Kidney (tissue), 14 donors: ENCODE data around the gene CEP68. TPM values are rescaled to one million over a fixed set of nuclear protein-coding genes. Genes with fewer than 3 reads are reported as not detected.

Experiments
- DNase-seq, 5 donors: peaks; one replicate each; pipeline ENCODE4 v3.0.0-alpha.2; 2013 to 2020
- FAIRE-seq: peaks from 2 replicates; lab custom pipeline; 2012; peaks lifted over from hg19 to GRCh38; lab: Jason Lieb, UNC
- H3K27ac ChIP-seq, 2 donors: one replicate each; pipeline ENCODE4 v1.7.0; 2013; ENCODE audit warnings: low read depth in 2 of 2, low read length in 2 of 2, inconsistent platforms in 1 of 2
- H3K27me3 ChIP-seq: one replicate; pipeline ENCODE4 v1.7.1; 2013; ENCODE audit warnings: low read length, inconsistent platforms; ENCODE audit not compliant: control insufficient read depth, insufficient read depth
- H3K36me3 ChIP-seq, 3 donors: one replicate each; pipeline versions ENCODE4 v1.7.0 to v1.7.1; 2013; ENCODE audit warnings: low read length in 3 of 3, control low read depth in 1 of 3, inconsistent platforms in 1 of 3; ENCODE audit not compliant: insufficient read depth in 3 of 3, control insufficient read depth in 2 of 3
- H3K4me1 ChIP-seq, 3 donors: one replicate each; pipeline versions ENCODE4 v1.7.0 to v1.7.1; 2013; ENCODE audit warnings: low read length in 3 of 3, inconsistent platforms in 1 of 3, low read depth in 1 of 3; ENCODE audit not compliant: control insufficient read depth in 2 of 3, insufficient read depth in 2 of 3
- H3K4me3 ChIP-seq, 3 donors: one replicate each; pipeline versions ENCODE4 v1.7.0 to v1.8.1; 2013; ENCODE audit warnings: low read length in 3 of 3, control low read depth in 1 of 3, inconsistent platforms in 1 of 3
- H3K9ac ChIP-seq, 3 donors: one replicate each; pipeline versions ENCODE4 v1.7.0 to v1.7.1; 2013; ENCODE audit warnings: low read length in 3 of 3, control low read depth in 1 of 3, inconsistent platforms in 1 of 3
- H3K9me3 ChIP-seq, 3 donors: one replicate each; pipeline versions ENCODE4 v1.7.0 to v1.7.1; 2013; ENCODE audit warnings: low read length in 3 of 3, control low read depth in 1 of 3, inconsistent platforms in 1 of 3; ENCODE audit not compliant: control insufficient read depth in 2 of 3, insufficient read depth in 1 of 3
- intact Hi-C: fragments of 100-400 bp; cut with DNase I; formaldehyde crosslinking; loops from one replicate; pipeline ENCODE4 v1.11.1; 2022
- polyA plus RNA-seq: library from polyadenylated mRNA; stranded (reverse); fragments of 350-450 nt; fragmentation: Illumina TruSeq; extraction: RNeasy Lipid Tissue Mini Kit (QIAGEN cat#74804); gene quantifications from one replicate; pipeline ENCODE4 v1.2.3, GENCODE V29; 2014; ENCODE audit warnings: low read depth, low replicate concordance; ENCODE audit not compliant: insufficient read depth
- total RNA-seq: library from RNA; stranded (reverse); fragmentation: NEBNext Ultra II Directional; extraction: Animal tissue kit (Norgen Biotek cat#: 25700); gene quantifications from one replicate; pipeline ENCODE4 v1.2.1, GENCODE V29; 2021
- TF ChIP-seq, protein P1 (sequence below): IDR thresholded peaks from 3 replicates; pipeline ENCODE4 v1.5.1; 2012; ENCODE audit warnings: mild to moderate bottlenecking, moderate library complexity, borderline replicate concordance; ENCODE audit not compliant: insufficient read depth; ENCODE audit errors: extremely low read depth
- donor health status: control.
- donor health status: control.
- donor health status: control.
- donor health status: control.
- donor health status: control.
- donor health status: DM: yes; HTN: yes; CAD: no.
- donor health status: Normal renal cell carcinoma (clear cell type).

CEP68 gene
- total and polyA plus RNA-seq, 2 donors from 2014 or later, result 5.6 to 20.3 TPM

- FAIRE-seq, result no peak
- Histone ChIP-seq H3K4me1 (peaks cover 5 to 14% (median 13%) of the 10 kb centered on the region in 3 donors), H3K27ac (no peak overlapping the region)
Measured at GRCh38 chr2:65061146-65061909, 5.1 kb downstream of the CEP68 start.

GRCh38 chr2:65061910-65062339, 5.7 kb downstream of the CEP68 start:
- H3K4me1 ChIP-seq, result peaks cover 5 to 14% (median 13%) of the 10 kb centered on the region in 3 donors
- H3K9me3 ChIP-seq, result no peaks in the 10 kb centered on the region
- DNase-seq (no peak), FAIRE-seq (no peak)
- TF ChIP-seq, protein P1, sequence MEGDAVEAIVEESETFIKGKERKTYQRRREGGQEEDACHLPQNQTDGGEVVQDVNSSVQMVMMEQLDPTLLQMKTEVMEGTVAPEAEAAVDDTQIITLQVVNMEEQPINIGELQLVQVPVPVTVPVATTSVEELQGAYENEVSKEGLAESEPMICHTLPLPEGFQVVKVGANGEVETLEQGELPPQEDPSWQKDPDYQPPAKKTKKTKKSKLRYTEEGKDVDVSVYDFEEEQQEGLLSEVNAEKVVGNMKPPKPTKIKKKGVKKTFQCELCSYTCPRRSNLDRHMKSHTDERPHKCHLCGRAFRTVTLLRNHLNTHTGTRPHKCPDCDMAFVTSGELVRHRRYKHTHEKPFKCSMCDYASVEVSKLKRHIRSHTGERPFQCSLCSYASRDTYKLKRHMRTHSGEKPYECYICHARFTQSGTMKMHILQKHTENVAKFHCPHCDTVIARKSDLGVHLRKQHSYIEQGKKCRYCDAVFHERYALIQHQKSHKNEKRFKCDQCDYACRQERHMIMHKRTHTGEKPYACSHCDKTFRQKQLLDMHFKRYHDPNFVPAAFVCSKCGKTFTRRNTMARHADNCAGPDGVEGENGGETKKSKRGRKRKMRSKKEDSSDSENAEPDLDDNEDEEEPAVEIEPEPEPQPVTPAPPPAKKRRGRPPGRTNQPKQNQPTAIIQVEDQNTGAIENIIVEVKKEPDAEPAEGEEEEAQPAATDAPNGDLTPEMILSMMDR, result no peak
- H3K36me3 ChIP-seq, result no peaks in the 10 kb centered on the region
- intact Hi-C loops, result no loop called here
- H3K9ac ChIP-seq, result peak overlapping the region in 1 of 3 donors; percentile 20
- no peak overlapping the region for H3K4me3 ChIP-seq
- H3K27me3 ChIP-seq, result no peaks in the 10 kb centered on the region
- no peak overlapping the region for H3K27ac ChIP-seq

More at GRCh38 chr2:65061146-65061909, 5.1 kb downstream of the CEP68 start:
- no peaks in the 10 kb centered on the region for H3K36me3 ChIP-seq
- H3K9me3 ChIP-seq, result no peaks in the 10 kb centered on the region
- TF ChIP-seq, protein P1, result no peak
- intact Hi-C loops, result no loop called here
- no peaks in the 10 kb centered on the region for H3K27me3 ChIP-seq
- peak overlapping the region in 1 of 3 donors; percentile 20 for H3K9ac ChIP-seq
- H3K4me3 ChIP-seq, result no peak overlapping the region
- DNase-seq, result no peak

DNA sequence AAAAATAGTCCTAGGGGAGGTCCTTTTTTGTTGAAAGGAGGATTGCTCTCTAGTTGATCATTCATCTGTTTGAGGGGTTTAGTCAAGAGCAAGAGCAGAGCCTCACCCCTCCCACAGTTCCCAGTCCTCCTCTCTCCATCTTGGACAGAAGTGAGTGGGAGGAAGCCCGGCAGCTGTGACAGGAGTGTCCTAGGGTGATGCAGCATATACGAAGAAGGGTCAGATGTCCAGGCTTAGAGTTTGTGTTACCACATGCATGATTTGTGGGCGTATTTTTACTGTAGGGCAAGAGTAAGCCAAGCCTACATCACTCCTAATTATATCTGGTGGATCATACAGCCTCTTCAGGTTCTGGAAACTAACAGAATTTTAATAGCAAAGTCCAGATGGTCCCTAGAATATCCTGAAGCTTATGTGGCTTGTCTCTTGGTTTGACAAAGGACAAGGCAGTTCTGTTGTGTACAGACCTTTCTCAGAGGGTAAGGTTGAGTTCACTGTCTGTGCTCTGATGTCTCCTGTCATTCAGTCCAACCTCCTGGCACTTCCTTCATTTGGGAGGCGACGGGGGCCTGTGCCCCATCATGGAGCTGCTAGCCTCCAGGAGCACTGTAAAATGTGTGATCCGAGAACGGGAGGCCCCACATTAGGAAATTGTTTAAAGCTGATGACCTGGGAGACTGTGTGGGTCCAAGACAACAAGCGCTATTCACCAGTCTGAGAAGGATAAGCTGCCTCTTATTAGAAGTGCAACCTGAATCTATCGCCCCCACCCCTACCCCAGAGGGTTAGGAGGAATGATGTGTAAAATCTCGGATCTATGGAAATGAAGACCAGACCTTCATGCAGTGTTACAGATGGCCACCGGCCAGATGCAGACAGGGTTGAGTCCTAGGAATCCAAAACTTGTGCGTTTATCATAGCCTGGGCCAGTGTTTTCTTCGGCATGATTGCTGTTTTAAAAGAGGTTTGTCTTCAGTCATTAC, 6.9 kb downstream of the CEP68 start:
- Histone ChIP-seq H3K27ac (no peak overlapping the region), H3K4me1 (peaks cover 0 to 8% (median 5%) of the 10 kb centered on the region in 3 donors), H3K36me3 (no peaks in the 10 kb centered on the region), H3K9me3 (no peaks in the 10 kb centered on the region), H3K27me3 (no peaks in the 10 kb centered on the region), H3K9ac (no peak overlapping the region), H3K4me3 (no peak overlapping the region)
- FAIRE-seq (no peak), DNase-seq (peak in 4 of 5 donors; percentile 52 to 82 (median 70))
- intact Hi-C loops, result no loop called here
- TF ChIP-seq, protein P1, result no peak
